Stomach (tissue), 9 donors: ENCODE results near the gene VSIG10L2. TPM values are rescaled to one million over a fixed set of nuclear protein-coding genes. Genes with fewer than 3 reads are reported as not detected.
A peak's percentile ranks its signal among the peaks of the same experiment; 100 is the strongest.

Experiments used
- DNase-seq, 2 donors: peaks; one replicate each; pipeline versions ENCODE4 v3.0.0 to v3.0.0-alpha.2; 2013 to 2019
- H3K27ac ChIP-seq, 5 donors: fragments of 200-600 bp in 4 of 5; sonication (generic) in 4 of 5; one replicate each; pipeline ENCODE4 v1.5.1; 2013 to 2019; ENCODE audit warnings: mild to moderate bottlenecking in 1 of 5, moderate library complexity in 1 of 5
- H3K27me3 ChIP-seq, 3 donors: fragments of 200-600 bp; sonication (generic); one replicate each; pipeline ENCODE4 v1.5.1; 2017 to 2019; ENCODE audit warnings: mixed run types in 1 of 3
- H3K36me3 ChIP-seq, 4 donors: fragments of 200-600 bp; sonication (generic); 1 replicate in 3 of 4; 2 replicates in 1 of 4; pipeline ENCODE4 v1.5.1; 2016 to 2019
- H3K4me1 ChIP-seq, 4 donors: fragments of 200-600 bp; sonication (generic); one replicate each; pipeline ENCODE4 v1.5.1; 2016 to 2019
- H3K4me3 ChIP-seq, 4 donors: fragments of 200-600 bp; sonication (generic) in 3 of 4; one replicate each; pipeline ENCODE4 v1.5.1; 2016 to 2019; ENCODE audit warnings: mild to moderate bottlenecking in 1 of 4
- H3K9me3 ChIP-seq, 4 donors: fragments of 200-600 bp; sonication (generic); one replicate each; pipeline ENCODE4 v1.5.1; 2016 to 2019
- EP300 ChIP-seq: sonication (generic); formaldehyde crosslinking; IDR thresholded peaks from one replicate; pipeline ENCODE4 v1.6.1; 2017; ENCODE audit warnings: antibody characterized with exemption
- POLR2A ChIP-seq, 4 donors: fragments of 450-650 bp; IDR thresholded peaks; one replicate each; pipeline ENCODE4 v1.6.1; 2016; ENCODE audit warnings: antibody characterized with exemption in 4 of 4, control low read depth in 2 of 4, mild to moderate bottlenecking in 1 of 4, moderate library complexity in 1 of 4
- POLR2AphosphoS5 ChIP-seq, 3 donors: sonication (generic); formaldehyde crosslinking; IDR thresholded peaks; one replicate each; pipeline ENCODE4 v1.6.1; 2016; ENCODE audit warnings: antibody characterized with exemption in 3 of 3
- WGBS, 5 donors: extraction: QIAGEN DNeasy Blood & Tissue Kit in 3 of 5; methylation state at CpG; one replicate each; pipeline versions ENCODE4 v1.1.5 to v1.1.7; 2013 to 2018; 5-methylcytosine and 5-hydroxymethylcytosine counted together
- intact Hi-C: fragments of 100-400 bp; cut with DNase I; formaldehyde crosslinking; loops from one replicate; pipeline ENCODE4 v1.15.1; 2023; ENCODE audit warnings: low total_unique reads
- polyA plus RNA-seq, 3 donors: library from polyadenylated mRNA; stranded (reverse); fragments of 200-250 nt; gene quantifications; one replicate each; pipeline ENCODE4 v1.2.3, GENCODE V29; 2013
- total RNA-seq, 5 donors: library from RNA; depleted of rRNA; stranded (reverse); fragments of >200 nt; gene quantifications; one replicate each; pipeline versions ENCODE4 v1.1.0 to v1.2.3, GENCODE V29; 2014 to 2016
- TF ChIP-seq, protein P1 (sequence below), 7 experiments: fragments of 450-650 bp in 4 of 7; fragments of 200-600 bp in 3 of 7; sonication (generic) in 3 of 7; IDR thresholded peaks; one replicate each; pipeline ENCODE4 v1.5.1; 2016 to 2019; ENCODE audit warnings: antibody characterized with exemption in 7 of 7, control low read depth in 2 of 7, mild to moderate bottlenecking in 1 of 7
- donor health status: healthy with polysubstance abuse.
- donor health status: Bipolar disorder and iron deficiency.
- donor health status: healthy.

Gene VSIG10L2
- total and polyA plus RNA-seq, 8 donors = 0.35 to 1.4 TPM; not detected in 6

- Histone ChIP-seq H3K27ac (no peak overlapping the region), H3K4me3 (no peak overlapping the region), H3K36me3 (no peaks in the 10 kb centered on the region), H3K9me3 (no peaks in the 10 kb centered on the region), H3K4me1 (peaks cover 0 to 6% (median 3%) of the 10 kb centered on the region in 4 donors), H3K27me3 (peaks cover 0 to 24% (median 0%) of the 10 kb centered on the region in 3 donors)
- 85 to 90% (median 89%) methylated on average over 12 of the region's 12 CpGs for WGBS, 5 donors
- DNase-seq = peak in 1 of 2 donors; percentile 16
- intact Hi-C loops = loop anchor here (5.0 kb wide), 1 partner anchor 254 kb away; no protein-coding TSS in a partner anchor
- TF ChIP-seq, protein P1, sequence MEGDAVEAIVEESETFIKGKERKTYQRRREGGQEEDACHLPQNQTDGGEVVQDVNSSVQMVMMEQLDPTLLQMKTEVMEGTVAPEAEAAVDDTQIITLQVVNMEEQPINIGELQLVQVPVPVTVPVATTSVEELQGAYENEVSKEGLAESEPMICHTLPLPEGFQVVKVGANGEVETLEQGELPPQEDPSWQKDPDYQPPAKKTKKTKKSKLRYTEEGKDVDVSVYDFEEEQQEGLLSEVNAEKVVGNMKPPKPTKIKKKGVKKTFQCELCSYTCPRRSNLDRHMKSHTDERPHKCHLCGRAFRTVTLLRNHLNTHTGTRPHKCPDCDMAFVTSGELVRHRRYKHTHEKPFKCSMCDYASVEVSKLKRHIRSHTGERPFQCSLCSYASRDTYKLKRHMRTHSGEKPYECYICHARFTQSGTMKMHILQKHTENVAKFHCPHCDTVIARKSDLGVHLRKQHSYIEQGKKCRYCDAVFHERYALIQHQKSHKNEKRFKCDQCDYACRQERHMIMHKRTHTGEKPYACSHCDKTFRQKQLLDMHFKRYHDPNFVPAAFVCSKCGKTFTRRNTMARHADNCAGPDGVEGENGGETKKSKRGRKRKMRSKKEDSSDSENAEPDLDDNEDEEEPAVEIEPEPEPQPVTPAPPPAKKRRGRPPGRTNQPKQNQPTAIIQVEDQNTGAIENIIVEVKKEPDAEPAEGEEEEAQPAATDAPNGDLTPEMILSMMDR (IDR thresholded peaks at IDR 0.05) = no peak
- TF ChIP-seq POLR2A (IDR thresholded peaks at IDR 0.05) (no peak), EP300 (no peak), POLR2AphosphoS5 (IDR thresholded peaks at IDR 0.05) (no peak)
Observed at GRCh38 chr11:125942771-125943428, 2.9 kb upstream of the VSIG10L2 start.

GRCh38 chr11:125943661-125944349 is 2.0 kb upstream of the VSIG10L2 start:
- 84 to 93% (median 90%) methylated on average over 9 of the region's 9 CpGs for WGBS, 5 donors
- Histone ChIP-seq H3K27me3 (peaks cover 0 to 26% (median 0%) of the 10 kb centered on the region in 3 donors), H3K4me1 (peaks cover 0 to 6% (median 3%) of the 10 kb centered on the region in 4 donors), H3K36me3 (no peaks in the 10 kb centered on the region), H3K9me3 (no peaks in the 10 kb centered on the region), H3K27ac (no peak overlapping the region), H3K4me3 (no peak overlapping the region)
- DNase-seq = peak in 1 of 2 donors; percentile 15
- TF ChIP-seq, protein P1 (IDR thresholded peaks at IDR 0.05) = no peak
- TF ChIP-seq POLR2A (IDR thresholded peaks at IDR 0.05) (no peak), POLR2AphosphoS5 (IDR thresholded peaks at IDR 0.05) (no peak), EP300 (no peak)
- intact Hi-C loops = loop anchor here (5.0 kb wide), 1 partner anchor 253 kb away; no protein-coding TSS in a partner anchor

- whole genome bisulfite sequencing, 5 donors = 78 to 84% (median 80%) methylated on average over 13 of the region's 13 CpGs
- peaks cover 0 to 26% (median 0%) of the 10 kb centered on the region in 3 donors for H3K27me3 ChIP-seq
- DNase-seq = peak in 1 of 2 donors; percentile 15
- no peak overlapping the region for H3K27ac ChIP-seq
- H3K4me3 ChIP-seq = no peak overlapping the region
- intact Hi-C loops = loop anchor here (5.0 kb wide), 1 partner anchor 253 kb away; no protein-coding TSS in a partner anchor
- TF ChIP-seq POLR2A (IDR thresholded peaks at IDR 0.05) = no peak
- H3K36me3 ChIP-seq = no peaks in the 10 kb centered on the region
- peaks cover 0 to 6% (median 3%) of the 10 kb centered on the region in 4 donors for H3K4me1 ChIP-seq
- H3K9me3 ChIP-seq = no peaks in the 10 kb centered on the region
Observed at GRCh38 chr11:125944350-125945010, 1.4 kb upstream of the VSIG10L2 start.

DNA sequence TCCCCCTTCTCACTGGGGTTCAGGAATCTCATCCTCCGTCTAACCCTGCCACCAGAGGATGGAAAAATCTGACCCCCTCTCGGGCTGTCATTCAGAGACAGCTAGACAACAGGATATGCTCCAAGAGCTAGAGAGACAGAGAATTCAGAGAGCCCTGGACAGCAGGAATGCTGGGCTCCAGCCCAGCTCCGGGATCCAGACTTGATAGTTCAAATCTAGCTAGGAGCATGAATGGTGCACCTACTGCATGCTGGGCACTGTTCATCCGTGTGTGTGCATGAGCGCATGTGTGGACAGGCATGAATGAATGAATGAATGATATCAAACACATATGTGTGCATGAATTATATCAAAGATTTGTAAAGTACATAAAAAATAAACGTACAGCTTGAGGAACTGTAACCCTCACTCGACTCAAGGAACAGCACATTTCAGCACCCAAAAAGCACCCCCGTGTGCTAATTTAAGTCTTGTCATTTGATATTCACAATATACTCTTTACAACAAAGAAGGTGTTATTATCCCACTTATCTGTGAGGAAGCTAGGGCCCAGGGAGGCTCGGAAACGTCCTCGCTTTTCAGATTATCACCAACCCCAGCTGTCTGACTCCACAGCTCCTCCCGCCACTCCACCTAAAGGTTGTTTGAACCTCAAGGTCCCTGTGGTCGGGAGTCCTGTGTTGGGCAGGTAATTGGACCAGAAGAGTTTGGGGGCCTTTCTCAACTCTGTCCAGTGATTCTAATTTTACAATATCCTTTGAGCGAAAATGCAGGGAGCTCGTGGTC is 640 bp upstream of the VSIG10L2 start:
- TF ChIP-seq, protein P1 (IDR thresholded peaks at IDR 0.05) = no peak
- Histone ChIP-seq H3K4me3 (no peak overlapping the region), H3K4me1 (peaks cover 0 to 6% (median 3%) of the 10 kb centered on the region in 4 donors), H3K27ac (no peak overlapping the region), H3K27me3 (peaks cover 0 to 26% (median 0%) of the 10 kb centered on the region in 3 donors), H3K9me3 (no peaks in the 10 kb centered on the region), H3K36me3 (no peaks in the 10 kb centered on the region)
- 57 to 71% (median 64%) methylated on average over 15 of the region's 15 CpGs for WGBS, 5 donors
- intact Hi-C loops = no loop called here
- no peak for DNase-seq
